Esophagus muscularis mucosa (tissue), 3 donors: ENCODE measurements around the gene TMEM135.

Experiments
- CTCF ChIP-seq, 3 experiments: fragments of 200-600 bp in 2 of 3; fragments of 450-650 bp in 1 of 3; sonication (generic) in 2 of 3; IDR thresholded peaks; one replicate each; pipeline ENCODE4 v1.5.1; 2017 to 2019; ENCODE audit warnings: antibody characterized with exemption in 3 of 3, mild to moderate bottlenecking in 2 of 3, moderate library complexity in 1 of 3
- POLR2A ChIP-seq: fragments of 450-650 bp; IDR thresholded peaks from one replicate; pipeline ENCODE4 v1.6.1; 2017; ENCODE audit warnings: antibody characterized with exemption, moderate library complexity, mild to moderate bottlenecking, low read depth
- POLR2AphosphoS5 ChIP-seq, 2 donors: sonication (generic); formaldehyde crosslinking; IDR thresholded peaks; one replicate each; pipeline ENCODE4 v1.6.1; 2017; ENCODE audit warnings: antibody characterized with exemption in 2 of 2

- TF ChIP-seq CTCF (IDR thresholded peaks at IDR 0.05), result no peak
- no peak for TF ChIP-seq POLR2A
- TF ChIP-seq POLR2AphosphoS5 (IDR thresholded peaks at IDR 0.05), result no peak
Observed at GRCh38 chr11:87076260-87076783, 38.6 kb downstream of the TMEM135 start.
